CD4-positive, CD25-positive, alpha-beta regulatory T cell (primary cell): ENCODE measurements around the gene FAM83C. TPM values are rescaled to one million over a fixed set of nuclear protein-coding genes. Genes with fewer than 3 reads are reported as not detected.
A peak's percentile ranks its signal among the peaks of the same experiment; 100 is the strongest.

Experiments used
- ATAC-seq, 2 donors: fragments of 150-1000 bp; cut with Tn5 transposase; one replicate each; pipeline ENCODE4 v1.10.0; 2021; ENCODE audit warnings: low read depth in 2 of 2, moderate number of reproducible peaks in 2 of 2, moderate library complexity in 1 of 2
- DNase-seq, 3 donors: peaks; one replicate each; pipeline versions ENCODE4 v3.0.0 to v3.0.0-alpha.2; 2012 to 2022; ENCODE audit warnings: mixed read lengths in 1 of 3
- H3K27ac ChIP-seq: one replicate; pipeline ENCODE4 v1.7.0; 2013; ENCODE audit warnings: mild to moderate bottlenecking, low read length; ENCODE audit not compliant: insufficient read depth, poor library complexity, severe bottlenecking
- H3K27me3 ChIP-seq: one replicate; pipeline ENCODE4 v1.7.0; 2013; ENCODE audit warnings: low read length; ENCODE audit not compliant: control insufficient read depth, insufficient read depth
- H3K36me3 ChIP-seq: one replicate; pipeline ENCODE4 v1.7.0; 2013; ENCODE audit warnings: mild to moderate bottlenecking, low read length, moderate library complexity; ENCODE audit not compliant: control insufficient read depth, insufficient read depth
- H3K4me1 ChIP-seq: 2 replicates; pipeline ENCODE4 v1.7.0; 2013; ENCODE audit warnings: mild to moderate bottlenecking, low read length; ENCODE audit not compliant: insufficient read depth, control insufficient read depth, poor library complexity, severe bottlenecking
- H3K4me3 ChIP-seq: one replicate; pipeline ENCODE4 v1.7.0; 2013; ENCODE audit warnings: low read depth, mild to moderate bottlenecking, low read length, moderate library complexity
- H3K9me3 ChIP-seq, 2 experiments: 1 replicate in 1 of 2; 2 replicates in 1 of 2; pipeline ENCODE4 v1.7.0; 2013; ENCODE audit warnings: low read length in 2 of 2, mild to moderate bottlenecking in 1 of 2, moderate library complexity in 1 of 2; ENCODE audit not compliant: control insufficient read depth in 2 of 2
- H3K27ac Mint-ChIP-seq, 3 donors: one replicate each; pipeline ENCODE4 v1.8.0; 2020 to 2022; ENCODE audit warnings: mild to moderate bottlenecking in 3 of 3, mixed read lengths in 3 of 3, moderate library complexity in 2 of 3
- H3K27me3 Mint-ChIP-seq: one replicate; pipeline ENCODE4 v1.8.0; 2022; ENCODE audit warnings: mild to moderate bottlenecking, mixed read lengths
- H3K36me3 Mint-ChIP-seq: one replicate; pipeline ENCODE4 v1.8.0; 2020; ENCODE audit warnings: mixed read lengths
- H3K4me1 Mint-ChIP-seq, 4 donors: one replicate each; pipeline ENCODE4 v1.8.0; 2020 to 2022; ENCODE audit warnings: mixed read lengths in 4 of 4, mild to moderate bottlenecking in 1 of 4
- H3K4me3 Mint-ChIP-seq, 4 donors: one replicate each; pipeline ENCODE4 v1.8.0; 2020 to 2022; ENCODE audit warnings: mild to moderate bottlenecking in 4 of 4, mixed read lengths in 4 of 4, moderate library complexity in 3 of 4
- H3K9me3 Mint-ChIP-seq, 7 donors: one replicate each; pipeline ENCODE4 v1.8.0; 2020 to 2022; ENCODE audit warnings: mixed read lengths in 7 of 7, mild to moderate bottlenecking in 3 of 7, moderate library complexity in 2 of 7
- polyA plus RNA-seq, 4 donors: library from polyadenylated mRNA; unstranded; fragments of 300-500 nt; fragmentation: Illumina TruSeq; gene quantifications; one replicate each; pipeline ENCODE4 v1.2.3, GENCODE V29; 2021
- total RNA-seq: library from RNA; stranded (reverse); gene quantifications from one replicate; pipeline ENCODE4 v1.2.3, GENCODE V29; 2022

Gene FAM83C
- total and polyA plus RNA-seq, 5 donors from 2014 or later, result not detected

DNA sequence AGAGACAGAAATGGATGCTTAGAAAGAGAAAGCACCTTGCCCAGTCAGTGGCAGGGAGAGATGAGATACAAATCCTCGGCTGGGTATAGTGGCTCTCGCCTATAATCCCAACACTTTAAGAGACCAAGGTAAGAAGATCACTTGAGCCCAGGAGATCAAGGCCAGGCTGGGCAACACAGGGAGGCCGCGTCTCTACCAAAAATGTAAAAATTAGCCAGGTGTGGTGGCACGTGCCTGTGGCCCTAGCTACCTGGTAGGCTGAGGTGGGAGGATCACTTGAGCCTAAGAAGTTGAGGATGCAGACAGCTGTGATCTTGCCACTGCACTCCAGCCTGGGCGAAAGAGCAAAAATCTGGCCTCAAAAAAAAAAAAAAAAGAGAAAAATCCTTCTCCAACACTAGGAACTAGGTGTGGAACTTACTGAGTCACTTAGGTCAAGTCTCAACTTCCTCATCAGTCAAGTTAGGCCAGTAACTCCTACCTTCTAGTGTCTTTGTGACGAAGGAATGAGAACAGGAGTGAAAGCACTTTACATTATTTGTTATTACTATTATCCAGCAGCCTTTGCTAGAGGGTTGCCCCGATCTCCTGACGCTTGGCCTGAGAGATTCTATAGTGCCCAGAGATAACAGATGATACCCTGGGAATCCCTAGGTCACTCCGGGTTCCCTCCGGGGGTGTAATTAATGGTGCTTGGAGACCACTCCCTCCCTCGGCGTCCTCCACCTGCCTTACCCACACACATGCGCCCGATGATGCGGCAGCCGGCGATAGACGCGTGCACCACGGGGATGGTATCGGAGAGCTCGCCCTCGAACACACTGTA lies 8.6 kb downstream of the FAM83C start:
- Mint-ChIP-seq H3K9me3 (no peaks in the 10 kb centered on the region), H3K36me3 (peaks cover 17% of the 10 kb centered on the region), H3K27me3 (no peaks in the 10 kb centered on the region), H3K4me1 (peaks cover 0 to 42% (median 27%) of the 10 kb centered on the region in 4 donors), H3K27ac (peak overlapping the region; percentile 23 to 97 (median 92)), H3K4me3 (peak overlapping the region; percentile 93 to 99 (median 96))
- no peaks in the 10 kb centered on the region for H3K9me3 ChIP-seq
- peaks cover 23% of the 10 kb centered on the region for H3K4me1 ChIP-seq
- peaks cover 25% of the 10 kb centered on the region for H3K36me3 ChIP-seq
- no peaks in the 10 kb centered on the region for H3K27me3 ChIP-seq
- H3K4me3 ChIP-seq, result peak overlapping the region; percentile 72
- peak overlapping the region; percentile 84 for H3K27ac ChIP-seq
- ATAC-seq, result peak in 1 of 2 donors; percentile 33
- DNase-seq, result no peak

DNA sequence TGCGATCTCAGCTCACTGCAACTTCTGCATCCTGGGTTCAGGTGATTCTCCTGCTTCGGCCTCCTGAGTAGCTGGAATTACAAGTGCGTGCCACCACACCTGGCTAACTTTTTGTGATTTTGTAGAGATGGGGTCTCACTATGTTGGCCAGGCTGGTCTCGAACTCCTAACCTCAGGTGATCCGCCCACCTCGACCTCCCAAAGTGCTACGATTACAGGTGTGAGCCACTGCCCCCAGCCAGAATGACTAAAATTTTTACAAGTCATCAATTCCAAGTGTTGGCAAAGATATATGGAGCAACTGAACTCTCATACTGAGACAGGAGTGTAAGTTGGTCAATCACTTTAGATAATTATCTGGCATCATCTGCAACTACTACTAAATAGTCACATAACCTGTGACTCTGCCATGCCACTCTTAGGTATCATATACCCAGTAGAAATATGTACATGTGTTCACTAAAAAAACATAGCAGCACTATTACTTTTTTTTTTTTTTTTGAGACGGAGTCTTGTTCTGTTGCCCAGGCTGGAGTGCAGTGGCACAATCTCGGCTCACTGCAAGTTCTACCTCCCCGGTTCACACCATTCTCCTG lies 10.6 kb downstream of the FAM83C start:
- Histone ChIP-seq H3K4me3 (no peak overlapping the region), H3K4me1 (peaks cover 35% of the 10 kb centered on the region), H3K27ac (no peak overlapping the region), H3K27me3 (no peaks in the 10 kb centered on the region), H3K36me3 (peaks cover 27% of the 10 kb centered on the region), H3K9me3 (no peaks in the 10 kb centered on the region)
- H3K36me3 Mint-ChIP-seq, result peaks cover 18% of the 10 kb centered on the region
- ATAC-seq (no peak), DNase-seq (no peak)
- no peaks in the 10 kb centered on the region for H3K9me3 Mint-ChIP-seq
- H3K4me3 Mint-ChIP-seq, result peak overlapping the region; percentile 15 to 65 (median 57)
- H3K27me3 Mint-ChIP-seq, result no peaks in the 10 kb centered on the region
- peaks cover 0 to 51% (median 28%) of the 10 kb centered on the region in 4 donors for H3K4me1 Mint-ChIP-seq
- H3K27ac Mint-ChIP-seq, result peak overlapping the region in 1 of 3 donors; percentile 62

- no peak overlapping the region for H3K4me3 ChIP-seq
- no peak overlapping the region for H3K27ac ChIP-seq
- Mint-ChIP-seq H3K9me3 (no peaks in the 10 kb centered on the region), H3K27me3 (no peaks in the 10 kb centered on the region), H3K36me3 (peaks cover 18% of the 10 kb centered on the region), H3K4me1 (peaks cover 0 to 56% (median 28%) of the 10 kb centered on the region in 4 donors), H3K4me3 (peak overlapping the region in 2 of 4 donors; percentile 57 to 94), H3K27ac (peak overlapping the region in 2 of 3 donors; percentile 88 to 99)
- H3K9me3 ChIP-seq, result no peaks in the 10 kb centered on the region
- ATAC-seq (no peak), DNase-seq (no peak)
- no peaks in the 10 kb centered on the region for H3K27me3 ChIP-seq
- peaks cover 27% of the 10 kb centered on the region for H3K36me3 ChIP-seq
- peaks cover 43% of the 10 kb centered on the region for H3K4me1 ChIP-seq
Observed at GRCh38 chr20:35280523-35280922, 11.7 kb downstream of the FAM83C start.

DNA sequence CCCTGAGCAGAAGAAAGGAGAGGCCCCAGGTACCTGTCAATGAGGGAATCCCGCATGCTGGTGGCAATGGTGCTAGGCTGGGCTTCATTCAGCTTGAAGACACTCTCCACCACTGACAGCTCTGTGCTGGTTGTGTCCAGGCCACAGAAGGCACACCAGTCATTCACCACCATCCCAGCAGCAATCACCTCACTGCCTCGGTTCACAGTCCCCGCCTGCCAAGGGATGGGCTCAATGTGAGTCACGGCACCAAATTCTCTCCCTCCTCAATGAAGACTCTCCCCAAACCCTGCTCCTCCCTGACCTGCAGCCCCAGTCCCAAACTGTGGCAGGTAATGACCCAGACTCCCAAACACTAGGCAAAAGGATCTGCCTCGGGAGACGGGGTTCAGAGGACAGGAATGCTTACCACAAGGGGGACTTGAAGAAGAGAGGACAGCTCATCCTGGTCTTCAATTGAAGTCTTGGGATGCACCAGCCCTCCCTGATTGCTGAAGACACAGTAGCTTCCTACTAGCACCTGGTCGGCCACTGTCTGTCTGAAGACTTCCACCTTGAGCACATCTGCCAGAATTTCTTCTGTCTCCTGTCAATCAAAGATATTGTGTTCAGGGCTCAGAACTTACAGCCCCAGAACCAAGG lies 12.6 kb downstream of the FAM83C start:
- peaks cover 36% of the 10 kb centered on the region for H3K4me1 ChIP-seq
- Mint-ChIP-seq H3K4me1 (peaks cover 0 to 54% (median 24%) of the 10 kb centered on the region in 4 donors), H3K4me3 (peak overlapping the region in 3 of 4 donors; percentile 0 to 94 (median 87)), H3K9me3 (no peaks in the 10 kb centered on the region), H3K36me3 (peaks cover 18% of the 10 kb centered on the region), H3K27me3 (no peaks in the 10 kb centered on the region), H3K27ac (peak overlapping the region; percentile 44 to 99 (median 88))
- DNase-seq (no peak), ATAC-seq (no peak)
- peaks cover 27% of the 10 kb centered on the region for H3K36me3 ChIP-seq
- H3K27ac ChIP-seq, result no peak overlapping the region
- no peaks in the 10 kb centered on the region for H3K27me3 ChIP-seq
- H3K4me3 ChIP-seq, result no peak overlapping the region
- no peaks in the 10 kb centered on the region for H3K9me3 ChIP-seq

- peaks cover 18% of the 10 kb centered on the region for H3K36me3 Mint-ChIP-seq
- peak overlapping the region; percentile 93 for H3K27ac ChIP-seq
- peaks cover 27% of the 10 kb centered on the region for H3K36me3 ChIP-seq
- no peaks in the 10 kb centered on the region for H3K27me3 ChIP-seq
- no peaks in the 10 kb centered on the region for H3K9me3 Mint-ChIP-seq
- no peaks in the 10 kb centered on the region for H3K27me3 Mint-ChIP-seq
- peak overlapping the region in 3 of 4 donors; percentile 48 to 94 (median 87) for H3K4me3 Mint-ChIP-seq
- no peak for ATAC-seq
- peaks cover 34% of the 10 kb centered on the region for H3K4me1 ChIP-seq
- H3K27ac Mint-ChIP-seq, result peak overlapping the region; percentile 20 to 99 (median 93)
- no peaks in the 10 kb centered on the region for H3K9me3 ChIP-seq
- peaks cover 0 to 52% (median 23%) of the 10 kb centered on the region in 4 donors for H3K4me1 Mint-ChIP-seq
- no peak overlapping the region for H3K4me3 ChIP-seq
- no peak for DNase-seq
Observed at GRCh38 chr20:35279040-35279439, 13.2 kb downstream of the FAM83C start.

GRCh38 chr20:35277531-35278395 lies 14.5 kb downstream of the FAM83C start, which contains the start of gene MMP24OS:
TSS of gene MMP24OS (minus strand) at chr20:35278122. CDS start at chr20:35277929, 193 bp downstream.
- H3K9me3 Mint-ChIP-seq, result no peaks in the 10 kb centered on the region

GRCh38 chr20:35277127-35277526 lies 15.1 kb downstream of the FAM83C start:
- Mint-ChIP-seq H3K4me3 (peak overlapping the region; percentile 94 to 99 (median 97)), H3K27me3 (no peaks in the 10 kb centered on the region), H3K4me1 (peaks cover 0 to 45% (median 17%) of the 10 kb centered on the region in 4 donors), H3K9me3 (no peaks in the 10 kb centered on the region), H3K27ac (peak overlapping the region; percentile 99), H3K36me3 (peaks cover 18% of the 10 kb centered on the region)
- Histone ChIP-seq H3K4me3 (peak overlapping the region; percentile 77), H3K36me3 (peaks cover 27% of the 10 kb centered on the region), H3K4me1 (peaks cover 22% of the 10 kb centered on the region), H3K27ac (peak overlapping the region; percentile 93), H3K9me3 (no peaks in the 10 kb centered on the region), H3K27me3 (no peaks in the 10 kb centered on the region)
- ATAC-seq (no peak), DNase-seq (no peak)

More at GRCh38 chr20:35277531-35278395, 14.5 kb downstream of the FAM83C start, which contains the start of gene MMP24OS:
- no peaks in the 10 kb centered on the region for H3K27me3 ChIP-seq
- H3K4me3 Mint-ChIP-seq, result peak within 1 kb of the TSS; percentile 94 to 99 (median 97)
- no peaks in the 10 kb centered on the region for H3K9me3 ChIP-seq
- H3K4me1 Mint-ChIP-seq, result peaks cover 0 to 49% (median 18%) of the 10 kb centered on the region in 4 donors
- peaks cover 18% of the 10 kb centered on the region for H3K36me3 Mint-ChIP-seq
- peak; percentile 90 to 91 for ATAC-seq
- H3K27me3 Mint-ChIP-seq, result no peaks in the 10 kb centered on the region
- peak within 1 kb of the TSS; percentile 77 for H3K4me3 ChIP-seq
- H3K4me1 ChIP-seq, result peaks cover 22% of the 10 kb centered on the region
- H3K27ac Mint-ChIP-seq, result peak within 1 kb of the TSS; percentile 99
- peak; percentile 85 to 96 (median 89) for DNase-seq
- peak within 1 kb of the TSS; percentile 93 for H3K27ac ChIP-seq
- H3K36me3 ChIP-seq, result peaks cover 27% of the 10 kb centered on the region
